ENCODE results near the gene TNFRSF13B. TPM values are rescaled to one million over a fixed set of nuclear protein-coding genes. Genes with fewer than 3 reads are reported as not detected.
"Not testable (repeated sequence)": the region's sequence is repeated elsewhere in the genome, so short reads cannot be mapped to it uniquely, and the experiment has no call there.

Gene TNFRSF13B
- total RNA-seq, 1 experiment from 2014 or later: not detected

GRCh38 chr17:17004251-17004996 lies 32.5 kb upstream of the TNFRSF13B start (continued):
- no peak for TF ChIP-seq POLR2AphosphoS5 (IDR thresholded peaks at IDR 0.05; ENCODE audit: low read depth, low read length)

- H3K36me3 ChIP-seq (ENCODE audit: control insufficient read depth, insufficient read depth, low read length); H3K4me1 ChIP-seq (ENCODE audit: control insufficient read depth, insufficient read depth, low read length); H3K4me3 ChIP-seq (ENCODE audit: low read depth in 2 of 2, low read length in 2 of 2); H3K27ac ChIP-seq (ENCODE audit: low read length); DNase-seq (ENCODE audit: low read depth, low spot score); CTCF ChIA-PET; BruUV-seq (replicated peaks); H3K9me3 ChIP-seq (ENCODE audit: control insufficient read depth, insufficient read depth, low read depth, low read length); H3K27me3 ChIP-seq (ENCODE audit: control insufficient read depth, insufficient read depth, low read length); in situ Hi-C loops (cut with HindIII; ENCODE audit: low pct_unique_long_range_greater_than_20kb, low sequenced_read_pairs): not testable (repeated sequence)
- 0 out of 2 replicates have a peak, but pooled peaks have one; percentile 13 for ATAC-seq
- POLR2A ChIA-PET: interaction anchor here (0.6 kb wide), 1 partner anchor 56 kb away, joined by 3 read pairs; no protein-coding TSS in a partner anchor
- intact Hi-C loops (cut with micrococcal nuclease; ENCODE audit: unreplicated experiment): loop anchor here (10.0 kb wide), 1 partner anchor 142 kb away; no protein-coding TSS in a partner anchor
These were observed 31.1 kb upstream of the TNFRSF13B start for GRCh38 chr17:17002731-17003715.

GRCh38 chr17:17001874-17002520 lies 30.1 kb upstream of the TNFRSF13B start:
- ChIA-PET POLR2A (interaction anchor here (0.6 kb wide), 1 partner anchor 57 kb away, joined by 3 read pairs; no protein-coding TSS in a partner anchor), CTCF (no interaction called here)
- Histone ChIP-seq H3K27ac (ENCODE audit: low read length) (no peak overlapping the region), H3K4me1 (ENCODE audit: control insufficient read depth, insufficient read depth, low read length) (no peaks in the 10 kb centered on the region), H3K27me3 (ENCODE audit: control insufficient read depth, insufficient read depth, low read length) (no peaks in the 10 kb centered on the region), H3K4me3 (ENCODE audit: low read depth in 2 of 2, low read length in 2 of 2) (no peak overlapping the region), H3K36me3 (ENCODE audit: control insufficient read depth, insufficient read depth, low read length) (no peaks in the 10 kb centered on the region), H3K9me3 (ENCODE audit: control insufficient read depth, insufficient read depth, low read depth, low read length) (no peaks in the 10 kb centered on the region)
- no peak for DNase-seq (ENCODE audit: low read depth, low spot score)
- TF ChIP-seq CTCF (IDR thresholded peaks at IDR 0.05): peak; percentile 98
- no peak for TF ChIP-seq REST (IDR thresholded peaks at IDR 0.05; ENCODE audit: insufficient read depth in 1 of 2, low read depth in 2 of 2, low read length in 1 of 2)
- no peak for TF ChIP-seq POLR2AphosphoS5 (IDR thresholded peaks at IDR 0.05; ENCODE audit: low read depth, low read length)
- no peak for TF ChIP-seq TCF7L2 (IDR thresholded peaks at IDR 0.05; ENCODE audit: low read depth, low read length)
- in situ Hi-C loops (cut with HindIII; ENCODE audit: low pct_unique_long_range_greater_than_20kb, low sequenced_read_pairs): no loop called here
- intact Hi-C loops (cut with micrococcal nuclease; ENCODE audit: unreplicated experiment): loop anchor here (10.0 kb wide), 1 partner anchor 143 kb away; no protein-coding TSS in a partner anchor
- no TSS peak for BruUV-seq (replicated peaks)
- peak; percentile 93 for ATAC-seq
